Activated T-cell treated with anti-CD3 and anti-CD28 coated beads, Interleukin-2, amount 50 U/mL, for 48 hours (primary cell): ENCODE results near the gene ZNF621.

Source experiments
- DNase-seq, 2 experiments: peaks; one replicate each; pipeline ENCODE4 v3.0.0-alpha.2; 2020

ZNF621 gene

DNA sequence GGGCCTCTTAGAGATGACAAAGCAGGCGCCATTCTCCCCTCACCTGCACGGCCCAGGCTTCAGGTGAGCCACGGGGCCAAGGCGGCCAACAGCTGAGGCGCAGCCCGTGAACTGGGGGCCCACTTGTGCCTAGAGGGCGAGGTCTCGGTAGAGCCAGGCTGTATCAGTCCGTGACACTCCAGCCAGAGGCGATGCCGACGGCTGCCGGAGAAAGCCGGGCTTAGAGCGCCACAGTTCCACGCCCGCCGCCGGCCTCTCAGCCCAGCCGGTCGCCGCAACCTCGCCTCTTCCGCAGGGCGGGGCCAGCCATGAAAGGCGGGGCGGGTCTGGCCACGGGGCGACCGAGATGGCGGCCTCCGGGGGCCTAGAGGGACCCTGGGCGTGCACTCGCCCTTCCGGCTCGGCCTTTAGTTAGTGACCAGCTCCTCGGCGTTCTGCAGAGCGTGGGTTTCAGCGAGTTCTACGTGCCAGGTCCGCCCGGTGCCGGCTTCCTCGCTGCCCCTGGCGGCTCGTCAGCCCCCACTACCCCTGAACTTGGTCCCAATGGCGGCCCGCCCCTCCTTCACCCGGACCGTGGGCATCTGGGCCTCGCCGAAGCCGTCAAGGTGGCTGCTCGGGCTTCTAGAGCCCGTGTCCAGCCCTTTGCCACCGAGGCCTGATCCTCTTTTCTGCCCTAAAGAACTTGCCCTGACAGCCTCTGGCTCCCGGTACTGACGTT, at the start of gene ZNF621:
TSS of gene ZNF621 (plus strand) at position 393 of the 718 bp plus-strand sequence. CDS start 881 bp downstream, outside the sequence.
- peak; percentile 89 to 92 for DNase-seq

DNA sequence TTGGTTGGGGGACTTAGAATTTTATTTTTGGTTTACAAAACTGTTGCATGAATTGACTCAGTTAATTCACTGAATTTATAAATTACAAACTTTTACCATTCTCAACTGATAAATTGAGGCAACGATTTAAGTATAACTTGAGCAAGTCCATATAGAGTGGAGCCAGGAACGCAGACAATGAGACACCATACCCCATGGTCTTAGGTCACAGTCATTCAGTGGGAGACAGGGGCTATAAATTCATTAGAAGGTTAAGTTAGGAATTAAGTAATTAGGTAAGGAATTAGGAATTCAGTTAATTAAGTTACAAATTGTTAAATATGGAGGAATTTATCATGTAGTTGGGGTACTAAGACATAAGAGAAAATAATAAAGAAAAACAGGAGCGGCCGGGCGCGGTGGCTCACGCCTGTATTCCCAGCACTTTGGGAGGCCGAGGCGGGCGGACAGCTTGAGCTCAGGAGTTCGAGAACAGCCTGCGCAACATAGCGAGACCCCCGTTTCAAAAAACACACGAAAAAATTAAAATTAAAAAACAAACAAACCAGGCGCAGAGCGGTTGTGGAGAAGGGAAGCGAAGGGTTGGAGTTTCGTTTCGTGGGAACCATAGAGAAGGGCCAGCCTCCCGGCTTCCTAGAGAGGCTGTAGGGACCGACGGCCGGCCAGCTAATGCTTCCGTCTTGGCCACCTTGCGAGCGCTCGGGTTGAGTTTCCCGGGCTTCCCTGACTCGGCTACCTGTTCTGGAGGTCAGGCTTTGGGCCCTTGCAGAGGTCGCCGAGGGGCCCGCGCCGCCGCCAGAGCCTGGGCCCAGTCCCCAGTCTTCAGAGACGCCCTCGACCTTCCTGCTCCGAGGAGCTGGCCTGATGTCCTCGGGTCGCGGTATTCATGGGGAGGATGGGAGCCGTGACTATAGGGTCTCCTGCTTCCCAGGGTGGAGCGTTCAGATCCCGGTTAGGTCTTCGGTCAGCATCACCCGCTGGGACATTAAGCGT, 48.0 kb upstream of the ZNF621 start, which contains the start of gene ZNF619:
TSS of gene ZNF619 (plus strand) at position 645 of the 993 bp plus-strand sequence. CDS start 858 bp downstream, outside the sequence.
- DNase-seq = peak; percentile 67 to 72

GRCh38 chr3:40477666-40478065, 47.1 kb upstream of the ZNF621 start:
- DNase-seq = no peak

GRCh38 chr3:40487172-40487571, 37.6 kb upstream of the ZNF621 start:
- DNase-seq = no peak

DNA sequence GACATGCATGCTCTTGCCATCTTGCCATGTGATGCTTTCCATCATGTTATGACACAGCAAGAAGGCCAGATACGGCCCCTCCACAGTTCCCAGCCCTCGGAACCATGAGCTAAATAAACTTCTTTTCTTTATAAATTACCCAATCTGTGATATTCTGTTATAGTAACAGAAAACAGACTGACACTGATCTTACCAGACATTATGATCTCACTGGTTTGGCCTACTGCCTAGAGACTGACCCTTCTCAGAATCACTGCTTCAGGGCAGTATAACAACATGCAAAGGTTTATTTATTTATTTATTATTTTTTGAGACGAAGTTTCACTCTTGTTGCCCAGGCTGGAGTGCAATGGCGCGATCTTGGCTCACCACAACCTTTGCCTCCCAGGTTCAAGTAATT, 33.8 kb upstream of the ZNF621 start:
- DNase-seq = no peak

- DNase-seq = no peak
Measured at GRCh38 chr3:40494698-40495097, 30.1 kb upstream of the ZNF621 start.

- no peak for DNase-seq
Measured at GRCh38 chr3:40497288-40497687, 27.5 kb upstream of the ZNF621 start.

DNA sequence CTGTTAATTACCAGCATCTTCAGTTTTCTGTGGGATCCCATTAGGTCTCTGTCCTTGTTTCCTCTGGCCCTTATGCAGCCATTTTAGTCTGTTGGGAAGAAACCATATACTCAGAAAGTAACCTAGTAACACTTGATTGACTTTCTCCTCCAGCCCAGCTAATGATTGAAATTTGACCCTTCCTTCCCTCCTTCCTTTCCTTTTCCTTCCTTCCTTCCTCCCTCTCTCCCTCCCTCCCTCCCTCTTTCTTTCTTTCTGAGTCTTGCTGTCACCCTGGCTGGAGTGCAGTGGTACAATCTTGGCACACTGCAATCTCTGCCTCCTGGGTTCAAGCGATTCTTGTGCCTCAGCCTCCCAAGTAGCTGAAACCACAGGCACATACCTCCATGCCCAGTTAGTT, 24.8 kb upstream of the ZNF621 start:
- no peak for DNase-seq

DNA sequence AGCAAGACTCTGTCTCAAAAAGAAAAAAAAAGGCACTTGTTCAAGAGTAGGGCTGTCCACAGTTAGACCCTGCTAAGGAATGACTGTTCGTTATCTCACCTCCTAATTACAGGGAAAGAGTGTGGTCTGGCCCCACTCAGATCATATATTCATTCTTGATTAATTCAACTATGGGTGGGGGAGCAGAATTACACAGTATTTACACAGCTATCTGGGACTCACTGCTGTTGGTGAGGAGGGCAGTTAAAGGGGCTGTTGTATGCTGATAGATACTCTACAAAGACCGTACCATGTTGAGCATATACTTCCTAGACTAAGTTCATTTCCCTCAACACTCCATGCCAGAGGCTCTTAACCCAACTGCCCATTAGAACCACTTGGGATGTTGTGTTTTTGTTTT, 22.7 kb upstream of the ZNF621 start:
- DNase-seq = no peak

GRCh38 chr3:40504636-40505430, 19.9 kb upstream of the ZNF621 start:
- no peak for DNase-seq

- peak; percentile 58 to 66 for DNase-seq
Measured at GRCh38 chr3:40505599-40506462, 18.9 kb upstream of the ZNF621 start, which contains the start of gene ZNF620. Gene ZNF620, plus strand, starts transcription at chr3:40506039. Its CDS starts 314 bp downstream, at chr3:40506353.

DNA sequence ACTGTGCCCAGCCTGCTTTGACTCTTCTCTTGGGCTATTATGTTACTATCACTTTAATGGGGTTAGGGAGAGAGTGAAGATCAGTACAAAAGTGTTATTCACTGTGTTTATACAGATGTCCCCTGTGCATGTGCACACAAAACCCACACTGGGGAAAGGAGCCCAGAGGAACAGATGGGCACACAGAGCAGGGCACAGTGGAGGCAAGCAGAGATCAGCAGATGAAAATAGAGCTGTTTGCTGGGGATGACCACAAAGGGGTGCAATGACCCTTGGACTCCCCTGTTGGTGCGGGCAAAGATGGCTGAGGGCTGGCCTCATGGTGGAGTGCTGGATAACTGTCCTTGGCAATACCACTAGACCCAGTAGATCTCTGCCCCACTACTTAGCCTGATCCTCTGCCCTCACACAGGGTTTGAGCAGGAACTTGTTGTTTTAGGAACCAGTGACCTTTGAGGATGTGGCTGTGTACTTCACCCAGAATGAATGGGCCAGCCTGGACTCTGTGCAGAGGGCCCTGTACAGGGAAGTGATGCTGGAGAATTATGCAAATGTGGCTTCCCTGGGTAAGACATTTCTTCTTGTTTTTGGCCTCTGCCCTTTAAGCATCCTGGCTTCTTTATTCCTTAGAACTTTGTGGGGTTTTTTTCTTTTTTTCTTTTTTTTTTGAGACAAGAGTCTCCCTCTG, 13.6 kb upstream of the ZNF621 start:
- DNase-seq = no peak

GRCh38 chr3:40516201-40516600, 8.6 kb upstream of the ZNF621 start:
- DNase-seq = no peak

- no peak for DNase-seq
Measured at GRCh38 chr3:40518067-40518466, 6.7 kb upstream of the ZNF621 start.

DNA sequence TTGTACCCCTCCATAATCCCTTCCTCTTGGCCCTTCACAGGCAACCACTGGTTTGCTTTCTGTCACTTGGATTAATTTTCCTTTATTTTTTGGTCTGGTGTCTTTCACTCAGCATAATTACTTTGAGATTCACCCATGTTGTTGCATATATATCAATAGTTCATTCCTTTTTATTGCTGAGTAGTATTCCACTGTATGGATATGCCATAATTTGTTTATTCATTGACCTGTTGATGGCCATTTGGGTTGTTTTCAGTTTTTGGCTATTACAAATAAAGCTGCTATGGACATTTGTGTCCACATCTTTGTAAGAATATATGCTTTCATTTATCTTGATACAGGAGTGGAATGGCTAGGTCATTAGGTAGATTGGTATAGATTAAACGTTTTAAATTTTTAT, 5.9 kb upstream of the ZNF621 start:
- DNase-seq = no peak

- no peak for DNase-seq
Measured at GRCh38 chr3:40521254-40521653, 3.5 kb upstream of the ZNF621 start.

GRCh38 chr3:40523781-40524180, 979 bp upstream of the ZNF621 start:
- DNase-seq = no peak

- no peak for DNase-seq
Measured at GRCh38 chr3:40524222-40524567, 565 bp upstream of the ZNF621 start.

DNA sequence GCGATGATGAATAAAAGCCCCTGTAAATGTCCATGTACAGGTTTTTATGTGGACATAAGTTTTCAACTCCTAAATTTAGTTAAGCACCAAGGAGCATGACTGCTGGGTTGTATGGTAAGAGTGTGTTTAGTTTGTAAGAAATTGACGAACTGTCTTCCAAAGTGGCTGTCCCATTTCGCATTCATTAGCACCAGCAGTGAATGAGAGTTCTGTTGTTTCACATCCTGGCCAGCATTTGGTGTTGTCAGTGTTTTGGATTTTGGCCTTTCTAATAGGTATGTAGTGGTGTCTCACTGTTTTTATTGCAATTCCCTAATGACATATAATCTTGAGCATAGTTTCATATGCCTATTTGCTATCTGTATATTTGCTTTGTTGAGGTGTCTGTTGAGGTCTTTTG, 3.7 kb downstream of the ZNF621 start:
- no peak for DNase-seq

- DNase-seq = no peak
Measured at GRCh38 chr3:40532252-40532651, 7.5 kb downstream of the ZNF621 start.

- DNase-seq = no peak
Measured at GRCh38 chr3:40534283-40534682, 9.5 kb downstream of the ZNF621 start.
